AG04450 (cell line): ENCODE results near the gene HELQ. TPM values are rescaled to one million over a fixed set of nuclear protein-coding genes. Genes with fewer than 3 reads are reported as not detected.

Source experiments
- CTCF ChIA-PET: fragments of 300-600, 350-600 bp; formaldehyde crosslinking; extraction: SDS; loops from one replicate; lab custom pipeline; 2022; ENCODE audit warnings: antibody characterized with exemption, inconsistent platforms; lab: Charles Lee
- POLR2A ChIA-PET: fragments of 350-600 bp; formaldehyde crosslinking; extraction: SDS; loops from one replicate; lab custom pipeline; 2021; ENCODE audit warnings: antibody characterized with exemption, inconsistent platforms; lab: Yijun Ruan, JAX
- DNase-seq: peaks from one replicate; pipeline ENCODE4 v3.0.0-alpha.2; 2011; ENCODE audit warnings: low read depth, low spot score
- H3K27ac ChIP-seq: one replicate; pipeline ENCODE4 v1.5.1; 2012; ENCODE audit warnings: low read depth, low read length, control low read depth
- H3K27me3 ChIP-seq: one replicate; pipeline ENCODE4 v1.6.0; 2012; ENCODE audit warnings: low read length; ENCODE audit not compliant: control insufficient read depth, insufficient read depth
- H3K4me3 ChIP-seq: 2 replicates; pipeline ENCODE4 v1.5.1; 2011; ENCODE audit warnings: mild to moderate bottlenecking, low read depth, low read length, control low read depth
- H3K9me3 ChIP-seq: 2 replicates; pipeline ENCODE4 v1.5.1; 2012; ENCODE audit warnings: low read length; ENCODE audit not compliant: control insufficient read depth, insufficient read depth
- polyA plus RNA-seq: library from polyadenylated mRNA; depleted of rRNA; stranded (reverse); fragments of >200 nt; gene quantifications from 2 replicates; pipeline ENCODE4 v1.2.3, GENCODE V29; 2011
- TF ChIP-seq, protein P1 (sequence below): IDR thresholded peaks from 2 replicates; pipeline ENCODE4 v1.5.1; 2011; ENCODE audit warnings: low read depth, low read length, control low read depth, inconsistent platforms

The HELQ gene
- polyA plus RNA-seq, 1 experiment: 15.4 TPM

DNA sequence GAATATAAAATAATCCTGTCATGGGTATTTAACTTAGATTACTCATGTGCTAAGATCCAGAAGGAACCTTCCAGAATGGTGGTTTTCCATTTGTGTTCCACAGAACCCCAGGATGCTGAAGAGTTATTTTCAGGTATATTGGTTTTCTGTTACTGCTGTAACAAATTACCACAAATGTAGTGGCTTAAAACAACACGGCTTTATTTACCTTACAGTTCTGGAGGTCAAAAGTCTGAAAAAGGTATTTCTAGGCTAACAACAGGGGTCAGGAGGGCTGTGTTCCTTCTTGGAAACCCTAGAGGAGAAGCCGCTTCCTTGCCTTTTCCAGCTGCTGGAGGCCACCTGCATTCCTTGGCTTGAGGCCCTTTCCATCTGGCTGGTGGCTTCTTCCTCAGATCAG is 63.1 kb downstream of the HELQ start:
- ChIA-PET CTCF (no interaction called here), POLR2A (no interaction called here)
- TF ChIP-seq, protein P1, sequence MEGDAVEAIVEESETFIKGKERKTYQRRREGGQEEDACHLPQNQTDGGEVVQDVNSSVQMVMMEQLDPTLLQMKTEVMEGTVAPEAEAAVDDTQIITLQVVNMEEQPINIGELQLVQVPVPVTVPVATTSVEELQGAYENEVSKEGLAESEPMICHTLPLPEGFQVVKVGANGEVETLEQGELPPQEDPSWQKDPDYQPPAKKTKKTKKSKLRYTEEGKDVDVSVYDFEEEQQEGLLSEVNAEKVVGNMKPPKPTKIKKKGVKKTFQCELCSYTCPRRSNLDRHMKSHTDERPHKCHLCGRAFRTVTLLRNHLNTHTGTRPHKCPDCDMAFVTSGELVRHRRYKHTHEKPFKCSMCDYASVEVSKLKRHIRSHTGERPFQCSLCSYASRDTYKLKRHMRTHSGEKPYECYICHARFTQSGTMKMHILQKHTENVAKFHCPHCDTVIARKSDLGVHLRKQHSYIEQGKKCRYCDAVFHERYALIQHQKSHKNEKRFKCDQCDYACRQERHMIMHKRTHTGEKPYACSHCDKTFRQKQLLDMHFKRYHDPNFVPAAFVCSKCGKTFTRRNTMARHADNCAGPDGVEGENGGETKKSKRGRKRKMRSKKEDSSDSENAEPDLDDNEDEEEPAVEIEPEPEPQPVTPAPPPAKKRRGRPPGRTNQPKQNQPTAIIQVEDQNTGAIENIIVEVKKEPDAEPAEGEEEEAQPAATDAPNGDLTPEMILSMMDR: no peak
- Histone ChIP-seq H3K4me3 (no peak overlapping the region), H3K27ac (no peak overlapping the region), H3K9me3 (no peaks in the 10 kb centered on the region), H3K27me3 (peaks cover 8% of the 10 kb centered on the region)
- DNase-seq: no peak

DNA sequence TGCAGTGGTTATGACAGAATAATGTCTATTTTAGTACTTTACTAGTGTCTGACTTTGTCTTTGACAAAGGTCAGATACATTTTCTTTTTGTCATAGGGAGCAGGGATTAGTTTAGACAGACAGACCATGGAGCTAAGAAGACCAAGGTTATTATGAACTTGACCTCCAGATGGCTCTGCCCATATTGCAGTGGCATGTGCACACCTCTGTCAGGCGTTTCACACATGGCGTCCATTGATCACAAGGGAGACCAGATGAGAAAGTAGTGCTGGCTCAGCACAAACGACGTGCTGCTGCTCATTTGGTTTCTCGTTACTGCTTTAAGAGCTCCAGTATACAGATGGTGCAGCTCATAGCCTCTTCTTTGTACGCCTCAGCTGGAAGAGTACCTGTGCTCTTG is 64.7 kb downstream of the HELQ start:
- Histone ChIP-seq H3K4me3 (no peak overlapping the region), H3K27ac (no peak overlapping the region), H3K9me3 (no peaks in the 10 kb centered on the region), H3K27me3 (peaks cover 8% of the 10 kb centered on the region)
- POLR2A ChIA-PET: interaction anchor here (0.9 kb wide), 1 partner anchor 14 kb away, joined by 5 read pairs; no protein-coding TSS in a partner anchor
- no peak for DNase-seq
- CTCF ChIA-PET: interaction anchor here (0.6 kb wide), 1 partner anchor 991 kb away, joined by 4 read pairs; no protein-coding TSS in a partner anchor
- TF ChIP-seq, protein P1: no peak

DNA sequence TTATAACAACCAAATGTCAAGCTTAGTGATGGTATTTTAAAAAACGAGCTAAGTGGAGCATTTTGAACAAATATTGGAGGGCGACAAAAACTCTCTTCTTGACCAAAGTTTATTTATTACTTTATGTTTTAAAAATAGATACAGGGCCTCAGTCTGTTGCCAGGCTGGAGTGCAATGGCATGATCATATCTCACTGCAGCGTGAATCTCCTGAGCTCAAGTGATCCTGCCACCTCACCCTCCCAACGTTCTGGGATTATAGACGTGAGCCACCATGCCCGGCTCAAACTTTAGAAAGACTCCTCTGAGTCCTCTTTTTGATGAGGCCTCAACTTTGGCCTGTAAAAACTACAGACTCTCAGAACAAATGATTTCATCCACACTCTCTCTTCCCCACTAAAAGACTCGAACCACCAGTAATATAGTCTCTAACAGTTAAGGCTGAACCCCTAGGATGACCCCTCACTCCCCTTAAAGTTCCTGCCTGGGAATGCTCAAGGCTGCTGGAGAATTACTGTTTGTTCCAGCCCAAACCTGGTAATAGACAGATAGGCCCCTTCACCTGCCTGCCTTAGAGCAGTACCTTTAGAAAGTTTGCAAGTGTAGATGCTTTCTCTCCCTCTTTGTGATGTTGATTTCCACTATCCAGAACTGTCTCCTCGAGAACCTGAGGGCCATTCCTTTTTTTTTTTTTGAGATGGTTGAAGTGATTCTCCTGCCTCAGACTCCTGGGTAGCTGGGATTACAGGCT is 65.7 kb downstream of the HELQ start:
- no peak overlapping the region for H3K4me3 ChIP-seq
- ChIA-PET POLR2A (no interaction called here), CTCF (no interaction called here)

DNA sequence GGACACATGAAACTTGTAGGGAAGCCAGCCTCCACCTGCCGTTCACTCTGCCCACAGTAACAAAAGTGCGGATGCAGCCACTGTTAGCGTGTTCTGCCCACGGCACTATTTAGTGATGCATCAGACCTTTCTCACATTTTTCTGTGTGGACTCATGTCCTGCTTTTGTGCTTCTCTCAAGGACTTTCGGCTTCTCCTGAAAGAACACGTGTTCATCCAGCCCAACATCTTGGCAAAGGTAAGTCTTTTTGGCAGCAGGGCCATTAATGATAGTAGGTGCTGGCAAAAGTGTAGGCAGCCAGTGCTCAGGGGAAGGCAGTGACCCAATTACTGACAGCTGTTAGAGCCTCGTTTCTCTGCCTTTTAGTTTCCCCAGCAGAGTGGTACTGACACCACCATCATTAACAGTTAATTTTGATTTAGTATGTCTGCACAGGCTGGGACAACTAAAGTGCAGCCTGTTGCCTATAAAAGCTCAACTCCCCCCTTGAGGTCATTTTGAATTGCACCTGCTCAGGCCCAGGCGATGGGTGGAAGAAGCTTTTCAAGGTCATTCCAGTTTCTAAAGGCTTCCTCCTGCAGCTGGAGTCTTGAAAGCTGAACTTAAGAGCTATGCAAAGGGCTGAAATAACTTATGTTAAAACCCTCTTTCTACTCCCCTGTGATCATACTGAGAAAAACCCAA is 66.4 kb downstream of the HELQ start:
- no peak overlapping the region for H3K27ac ChIP-seq
- no peak for DNase-seq
- no peak overlapping the region for H3K4me3 ChIP-seq
- POLR2A ChIA-PET: interaction anchor here (0.6 kb wide), 1 partner anchor 69 kb away, joined by 3 read pairs; no protein-coding TSS in a partner anchor
- CTCF ChIA-PET: no interaction called here
- no peaks in the 10 kb centered on the region for H3K9me3 ChIP-seq
- H3K27me3 ChIP-seq: peaks cover 10% of the 10 kb centered on the region
- TF ChIP-seq, protein P1: no peak

More for the DNA sequence above, 65.7 kb downstream of the HELQ start:
- Histone ChIP-seq H3K9me3 (no peaks in the 10 kb centered on the region), H3K27ac (no peak overlapping the region), H3K27me3 (peaks cover 10% of the 10 kb centered on the region)
- no peak for DNase-seq
- TF ChIP-seq, protein P1: no peak

DNA sequence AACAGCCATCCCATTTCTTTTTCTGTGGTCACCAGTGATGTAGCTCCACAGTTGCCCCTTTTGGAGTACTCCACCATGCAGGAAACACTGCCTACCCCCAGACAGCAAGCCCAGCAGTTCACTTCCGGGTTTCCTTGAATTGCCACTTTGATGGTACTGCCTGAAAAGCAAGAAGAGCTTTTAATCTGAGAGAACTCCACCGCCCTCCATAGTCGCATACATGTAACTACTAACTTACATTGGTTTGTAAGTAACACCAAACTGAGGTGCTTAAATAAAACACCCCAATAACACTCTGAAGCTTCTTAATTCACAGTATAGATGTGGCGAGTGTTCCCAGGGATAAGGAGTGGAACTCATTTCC is 67.3 kb downstream of the HELQ start:
- DNase-seq: no peak
- TF ChIP-seq, protein P1: no peak
- Histone ChIP-seq H3K9me3 (no peaks in the 10 kb centered on the region), H3K27ac (no peak overlapping the region), H3K4me3 (no peak overlapping the region), H3K27me3 (peaks cover 10% of the 10 kb centered on the region)
- ChIA-PET POLR2A (no interaction called here), CTCF (no interaction called here)
